SW480 (cell line): ENCODE data around the gene SMIM24.

Experiments
- DNase-seq: peaks from one replicate; pipeline ENCODE4 v3.0.0-alpha.2; 2016; ENCODE audit warnings: low spot score

SMIM24 gene

DNA sequence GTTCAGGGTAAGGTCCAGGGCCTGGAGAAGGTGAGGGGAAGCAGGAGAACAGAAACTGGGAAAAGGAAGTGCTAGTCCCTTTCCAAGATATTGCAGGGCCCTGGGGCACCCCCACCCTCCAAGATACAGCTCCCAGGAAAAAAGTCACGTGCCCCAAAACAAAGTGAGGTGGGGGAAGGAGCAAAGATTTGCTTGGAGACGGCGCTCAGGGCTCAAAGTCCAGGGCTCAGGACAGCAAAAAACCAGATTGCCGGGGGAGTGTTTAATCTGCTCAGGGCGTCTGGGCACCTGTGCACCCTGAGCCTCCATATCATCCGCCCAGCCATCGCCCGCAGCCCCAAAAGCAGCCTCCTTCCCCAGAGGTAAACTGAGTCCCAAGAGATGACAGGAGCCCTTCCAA lies 6.3 kb downstream of the SMIM24 start:
- no peak for DNase-seq

DNA sequence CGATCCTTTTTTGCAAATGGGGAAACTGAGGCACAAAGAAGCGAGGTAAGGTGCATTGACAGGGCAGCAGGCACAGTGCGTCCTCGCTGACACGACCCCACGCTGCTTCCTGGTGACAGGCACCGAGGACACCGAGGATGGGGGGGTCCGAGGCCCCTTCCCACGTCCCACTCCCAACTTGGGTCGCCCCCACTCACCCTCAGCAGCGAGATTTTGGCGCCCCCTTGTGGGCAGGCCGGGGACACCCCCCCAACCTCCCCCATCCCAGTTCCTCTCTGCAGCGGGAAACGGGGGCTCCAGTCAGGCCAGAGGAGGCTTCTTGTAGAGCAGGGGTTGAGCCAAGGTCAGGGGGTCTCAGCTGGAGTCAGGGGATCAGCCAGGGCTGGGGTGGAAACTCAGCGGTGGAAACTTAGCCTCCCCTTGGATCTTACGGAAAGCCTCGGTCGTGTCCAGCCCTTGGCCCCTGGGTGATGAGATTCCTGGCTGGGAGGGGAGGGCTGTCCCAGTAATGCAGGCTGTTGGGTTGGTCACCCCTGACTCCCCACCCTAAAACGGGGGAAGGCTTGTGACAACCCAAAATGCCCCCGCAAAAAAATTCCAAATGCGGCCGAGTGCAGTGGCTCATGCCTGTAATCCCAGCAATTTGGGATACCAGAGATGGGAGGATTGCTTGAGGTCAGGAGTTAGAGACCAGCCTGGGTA lies 8.2 kb downstream of the SMIM24 start:
- no peak for DNase-seq

DNA sequence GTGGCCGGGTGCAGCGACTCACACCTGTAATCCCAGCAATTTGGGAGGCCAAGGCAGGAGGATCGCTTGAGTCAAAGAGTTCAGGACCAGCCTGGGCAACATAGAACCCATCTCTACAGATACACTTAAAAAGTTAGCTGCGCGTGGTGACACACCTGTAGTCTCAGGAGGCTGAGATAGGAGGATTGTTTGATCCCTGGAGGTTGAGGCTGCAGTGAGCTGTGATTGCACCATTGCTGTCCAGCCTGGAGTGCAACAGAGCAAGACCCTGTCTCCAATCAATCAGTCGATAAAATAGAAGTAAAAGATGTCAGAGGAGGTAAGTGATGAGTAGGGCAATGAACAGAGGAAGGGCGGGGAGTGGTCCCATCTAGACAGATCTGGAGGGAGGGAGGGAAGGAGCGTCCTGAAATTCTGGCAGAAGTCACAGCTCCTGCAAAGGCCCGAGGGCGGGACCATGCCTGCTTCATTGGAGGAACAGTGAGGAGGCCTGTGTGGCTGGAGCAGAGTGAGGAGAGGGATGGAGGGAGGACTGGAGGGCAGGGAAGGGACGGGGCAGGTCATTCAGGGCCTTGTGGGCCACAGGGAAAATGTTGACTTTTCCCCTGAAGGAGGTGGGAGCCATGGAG lies 9.7 kb downstream of the SMIM24 start:
- no peak for DNase-seq

DNA sequence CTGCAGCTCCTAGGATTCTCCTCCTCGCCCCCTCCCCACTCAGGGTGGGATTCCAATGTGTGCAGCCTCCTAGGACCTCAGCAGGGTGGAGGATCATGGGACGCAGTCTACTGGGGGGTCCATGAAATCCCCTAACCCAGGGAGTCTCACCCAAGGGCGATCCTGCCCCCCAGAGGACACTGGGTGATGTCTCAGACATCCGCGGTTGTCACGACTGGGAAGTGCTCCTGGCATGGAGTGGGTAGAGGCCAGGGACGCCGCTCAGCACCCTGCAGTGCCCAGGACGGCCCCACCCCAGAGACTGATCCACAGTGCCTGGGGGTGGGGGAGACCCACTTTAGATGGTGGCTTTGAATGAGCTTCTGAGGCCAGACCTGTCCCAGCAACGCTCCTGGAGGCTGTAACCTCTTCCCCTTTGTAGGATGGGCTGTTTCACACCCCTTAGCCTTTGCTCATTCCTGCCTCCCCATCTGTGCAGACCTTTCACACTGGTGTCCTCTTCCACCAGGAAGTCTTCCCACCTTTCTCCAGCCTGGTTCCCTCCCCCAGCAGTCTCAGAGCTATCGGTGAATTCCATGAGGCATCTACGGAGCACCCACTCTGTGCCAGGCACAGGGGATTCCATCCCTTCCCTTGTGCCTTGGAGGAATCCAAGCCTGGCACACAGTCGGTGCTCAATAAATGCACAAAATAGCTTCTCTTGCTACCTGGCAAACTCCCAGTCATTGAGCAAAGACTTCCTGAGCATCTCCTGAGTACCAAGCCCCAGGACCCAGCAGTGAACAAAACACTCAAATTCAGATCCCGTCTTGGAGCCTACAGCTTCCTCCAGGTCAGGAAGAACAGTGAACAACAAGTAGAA lies 10.5 kb downstream of the SMIM24 start:
- no peak for DNase-seq

DNA sequence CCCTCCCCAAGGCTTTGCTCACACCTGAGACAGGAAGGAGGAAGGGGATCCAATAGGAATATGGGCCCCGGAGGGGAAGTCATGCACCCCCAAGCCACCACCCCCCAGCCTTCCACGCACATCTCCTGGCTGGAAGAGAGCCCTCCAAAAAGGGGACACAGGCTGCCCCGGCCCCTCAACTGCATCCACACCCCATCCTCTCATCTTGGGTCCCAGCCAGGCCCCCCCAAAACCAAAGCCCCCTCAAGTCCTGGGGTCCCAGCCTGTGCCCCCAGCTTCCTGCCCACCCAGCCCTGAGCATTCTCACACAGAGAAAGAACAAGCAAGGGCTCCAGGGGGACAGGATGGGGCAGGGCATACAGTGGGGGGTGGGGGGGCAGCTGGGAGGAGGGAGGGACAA lies 12.1 kb downstream of the SMIM24 start:
- DNase-seq, result no peak

DNA sequence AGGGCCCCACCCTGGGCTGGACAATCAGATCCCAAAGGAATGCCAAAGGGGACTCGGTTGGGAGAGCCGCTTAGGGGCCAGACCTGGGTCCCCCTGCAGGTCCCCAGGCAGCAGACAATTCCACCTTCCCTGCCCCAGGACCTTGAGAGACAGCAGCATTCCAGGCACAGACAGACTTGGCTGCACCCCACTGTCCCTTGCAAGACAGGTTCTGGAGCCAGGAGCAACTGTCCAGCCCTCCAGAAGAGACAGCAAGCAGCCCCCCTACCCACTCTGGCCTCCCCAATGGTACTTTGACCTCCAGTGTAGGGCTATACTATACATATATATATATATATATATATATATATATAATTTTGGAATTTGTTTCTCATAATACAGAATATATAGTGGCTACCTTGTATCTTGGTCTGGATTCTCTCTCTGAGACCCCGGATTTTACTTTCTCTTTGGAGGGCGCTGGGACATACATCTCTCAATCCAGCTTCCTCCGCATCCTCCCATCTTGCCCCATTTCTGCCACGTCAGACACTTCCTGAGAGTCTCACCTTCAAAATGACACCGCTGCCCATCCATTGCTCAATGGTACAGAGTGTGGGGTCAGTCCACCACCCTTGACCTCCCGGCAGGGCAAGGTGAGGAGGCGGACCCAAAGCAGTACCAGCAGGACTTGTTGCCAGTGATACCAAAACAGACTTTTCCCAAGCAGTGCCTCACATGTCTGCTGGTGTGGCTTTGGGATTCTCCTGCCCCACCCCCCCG lies 12.7 kb downstream of the SMIM24 start:
- no peak for DNase-seq

DNA sequence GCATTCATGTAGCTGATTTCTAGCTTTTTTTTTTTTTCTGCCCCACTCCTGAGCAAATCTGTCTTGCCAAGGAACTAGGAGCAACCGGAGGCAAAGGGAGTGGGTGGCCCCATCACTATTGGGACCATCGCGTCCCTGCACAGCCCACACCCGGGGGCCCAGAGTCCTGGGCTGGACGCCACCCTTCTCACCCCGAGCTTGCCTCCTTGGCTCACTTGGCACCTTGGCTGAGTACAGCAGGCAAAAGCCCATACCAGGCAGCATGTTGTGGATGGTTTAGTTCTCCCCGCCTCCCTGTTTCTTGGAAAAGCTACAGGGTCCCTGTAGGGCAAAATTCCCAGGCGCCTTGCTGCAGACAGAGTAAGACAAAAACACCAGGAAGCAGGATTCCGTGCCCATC lies 13.7 kb downstream of the SMIM24 start:
- DNase-seq, result no peak

DNA sequence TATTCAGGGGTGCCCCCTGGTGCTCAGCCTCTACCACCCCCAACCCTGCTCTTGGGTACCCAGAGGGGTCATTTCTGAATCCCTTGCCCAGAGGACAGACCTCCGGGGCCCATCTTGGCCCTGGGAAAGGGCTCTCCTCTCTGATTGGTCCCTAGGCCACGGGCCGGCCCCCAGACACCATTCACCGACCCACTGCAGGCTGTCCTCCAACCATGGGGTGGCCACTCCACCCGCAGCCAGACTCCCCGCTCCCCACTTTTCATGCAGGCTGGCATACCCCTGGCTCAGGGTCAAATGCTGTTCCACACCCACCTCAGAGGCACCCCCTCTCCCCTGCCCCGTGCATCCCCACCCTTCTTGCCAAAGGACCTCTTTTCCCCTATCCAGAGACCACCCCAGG lies 14.8 kb downstream of the SMIM24 start:
- no peak for DNase-seq

DNA sequence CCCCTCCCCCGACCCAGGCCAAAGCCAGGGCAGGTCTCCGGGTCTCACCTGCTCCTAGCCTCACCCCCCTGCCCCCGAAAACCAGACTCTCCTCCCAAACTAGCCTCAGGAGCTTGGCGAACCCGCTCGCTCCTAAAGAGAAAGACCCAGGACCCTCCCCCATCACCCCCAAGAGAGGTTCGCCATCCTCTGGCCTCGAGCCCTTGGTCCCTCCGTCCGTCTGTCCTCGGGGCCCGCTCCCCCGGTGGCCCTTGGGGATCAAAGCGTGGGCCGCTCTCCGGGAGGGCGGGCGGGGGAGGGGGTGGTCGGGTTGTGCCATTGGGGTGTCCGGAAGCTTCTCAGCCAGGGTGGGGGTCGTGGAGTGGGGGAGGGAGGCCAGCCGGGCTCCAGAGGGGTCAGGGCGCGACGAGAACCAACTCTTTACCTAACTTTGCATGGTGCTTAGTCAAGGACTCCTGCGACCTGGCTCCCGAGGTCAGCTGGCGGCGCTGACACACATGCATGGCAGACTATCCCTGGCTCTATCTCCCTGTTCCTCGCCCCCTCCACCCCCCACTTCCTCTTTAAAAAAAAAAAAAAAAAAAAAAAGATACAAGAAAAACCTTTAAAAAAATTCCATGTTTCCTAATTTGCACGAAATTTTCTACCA lies 15.6 kb downstream of the SMIM24 start:
- no peak for DNase-seq

DNA sequence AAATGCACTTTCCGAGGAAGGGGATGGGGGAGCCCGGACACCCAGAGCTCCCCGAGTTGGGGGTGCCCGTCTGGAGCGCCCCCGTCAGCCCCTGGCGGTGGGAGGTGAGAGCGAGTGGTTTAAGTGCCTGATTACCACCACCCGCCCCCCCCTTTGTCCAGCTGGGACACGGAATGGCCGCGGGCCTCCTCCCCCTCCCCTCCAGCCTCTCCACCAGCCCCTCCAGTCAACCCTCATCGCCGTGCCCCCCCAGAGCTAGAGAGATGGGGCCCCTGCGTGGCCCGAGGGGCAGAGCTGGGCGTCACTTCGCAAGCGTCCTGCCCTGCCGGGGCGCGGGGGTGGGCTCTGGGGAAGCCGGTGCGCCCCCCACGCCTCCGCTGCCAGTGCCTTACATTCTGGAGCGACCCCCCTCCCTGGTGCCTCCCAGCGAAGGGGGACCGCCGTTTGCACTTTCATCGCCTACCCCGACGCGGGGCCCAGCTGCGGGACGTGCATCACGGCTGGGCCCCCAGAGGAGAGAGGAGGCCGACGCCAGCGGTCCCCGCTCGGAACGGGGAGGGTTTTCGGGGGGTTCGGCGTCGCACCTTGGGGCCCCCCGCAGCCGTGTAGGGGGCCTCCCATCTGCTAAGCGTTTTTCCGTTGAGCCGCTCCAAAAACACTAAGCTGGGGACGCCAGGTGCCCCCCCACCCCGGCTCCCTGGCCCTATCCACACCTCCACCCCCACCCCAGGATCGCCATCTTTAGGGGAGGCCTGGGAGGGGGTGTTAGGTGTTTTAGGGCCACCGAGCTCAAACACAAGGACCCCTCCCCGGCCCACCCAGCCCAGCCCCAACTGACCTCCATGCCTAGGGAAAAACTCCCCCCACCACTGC lies 16.4 kb downstream of the SMIM24 start:
- DNase-seq, result no peak

DNA sequence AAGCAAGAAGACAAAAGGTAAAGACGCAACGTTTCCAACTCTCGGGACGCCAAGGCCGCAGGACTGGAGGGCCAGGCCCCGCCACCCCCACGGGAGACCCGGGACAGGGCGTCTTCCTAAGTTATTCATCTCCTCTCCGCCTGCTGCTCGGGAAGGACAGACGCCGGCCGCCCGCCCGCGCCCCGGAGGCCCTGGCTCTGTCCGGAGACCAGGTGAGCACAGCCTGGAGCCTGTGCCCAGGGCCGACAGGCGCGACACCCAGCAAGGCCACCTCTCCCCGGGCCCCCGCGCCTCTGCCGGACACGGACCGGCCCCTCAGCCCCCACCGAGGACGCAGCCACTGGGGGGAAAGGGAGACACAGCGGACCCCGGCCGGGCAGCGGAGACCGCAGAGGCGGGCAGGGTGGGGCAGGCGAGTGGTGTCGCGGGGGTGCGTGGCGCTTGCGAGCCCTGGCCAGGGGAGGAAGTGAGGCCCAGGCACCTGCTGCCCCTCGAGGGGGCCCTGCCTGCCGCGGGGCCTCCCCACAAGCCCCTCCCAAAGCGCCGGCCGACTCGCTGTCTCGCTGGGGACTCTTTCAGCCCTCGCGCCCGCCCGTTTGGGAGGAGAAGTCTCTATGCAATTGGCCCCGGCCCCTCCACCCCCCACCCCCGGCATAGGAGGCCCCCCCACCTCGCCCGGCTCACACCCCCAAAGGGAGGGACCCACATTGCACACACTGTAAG lies 17.2 kb downstream of the SMIM24 start:
- no peak for DNase-seq

DNA sequence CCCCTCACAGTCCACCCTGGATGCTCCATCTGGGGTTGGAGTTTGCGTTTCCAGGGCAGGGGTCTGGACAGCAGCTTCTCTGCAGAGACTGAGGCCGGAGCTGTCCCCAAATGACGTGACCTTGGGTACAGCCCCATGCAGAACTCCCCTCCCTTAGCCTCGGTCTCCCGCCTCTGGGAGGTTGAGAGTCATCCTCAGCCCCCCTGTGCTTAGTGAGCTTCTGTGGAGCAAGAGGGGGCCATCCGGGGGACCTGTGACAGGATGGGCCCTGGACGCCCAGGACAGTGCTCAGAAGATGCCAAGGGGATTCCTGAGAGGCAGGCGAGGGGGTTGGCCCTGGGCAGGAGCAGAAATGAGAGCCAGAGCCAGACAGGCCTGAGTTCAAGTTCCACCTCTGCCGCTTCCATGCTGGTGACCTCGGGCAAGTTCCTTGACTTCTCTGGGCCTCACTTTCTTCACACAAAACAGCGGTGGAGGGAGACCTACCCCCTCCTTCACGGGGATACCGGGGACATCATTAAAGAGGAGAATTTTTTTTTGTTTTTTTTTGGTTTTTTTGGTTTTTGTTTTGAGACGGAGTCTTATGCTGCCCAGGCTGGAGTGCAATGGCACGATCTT lies 20.3 kb downstream of the SMIM24 start:
- no peak for DNase-seq

DNA sequence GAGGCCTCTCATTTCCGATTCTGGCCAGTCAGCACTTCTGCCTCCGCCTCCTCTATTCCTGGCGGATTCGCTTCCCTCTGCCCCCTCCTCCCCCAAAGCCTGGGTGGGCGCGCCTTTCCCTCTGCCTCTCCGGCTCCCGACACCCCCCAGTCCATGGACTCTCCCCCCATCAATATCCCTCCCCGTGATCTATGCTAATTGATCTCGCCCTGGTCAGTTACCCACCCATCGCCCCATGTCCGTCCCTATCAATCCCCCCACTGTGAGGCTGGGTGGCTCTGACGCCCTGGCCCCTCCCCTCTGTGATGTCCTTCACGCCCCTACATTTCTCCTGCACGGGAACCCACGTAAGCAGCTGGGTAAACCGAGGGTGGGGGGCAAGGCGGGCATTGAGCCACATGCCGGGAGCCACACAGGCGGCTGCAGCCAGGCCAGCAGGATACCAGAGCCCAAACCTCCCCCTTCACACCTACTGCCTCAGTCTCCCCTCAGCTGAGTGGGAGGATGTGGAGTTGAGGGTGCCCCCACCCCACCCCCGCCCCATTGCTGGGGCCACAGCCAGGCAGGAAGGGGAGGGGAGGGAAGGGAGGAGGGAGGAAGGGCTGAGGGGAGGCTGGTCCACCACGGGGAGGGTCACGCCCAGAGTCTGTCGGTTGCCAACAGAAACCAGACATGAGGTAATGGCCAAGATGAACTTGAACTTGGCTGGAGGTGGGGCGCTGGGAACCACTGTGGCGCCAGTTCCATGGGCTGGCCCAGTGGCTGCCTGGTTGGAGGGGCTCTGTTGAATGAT lies 21.0 kb downstream of the SMIM24 start:
- DNase-seq, result no peak

DNA sequence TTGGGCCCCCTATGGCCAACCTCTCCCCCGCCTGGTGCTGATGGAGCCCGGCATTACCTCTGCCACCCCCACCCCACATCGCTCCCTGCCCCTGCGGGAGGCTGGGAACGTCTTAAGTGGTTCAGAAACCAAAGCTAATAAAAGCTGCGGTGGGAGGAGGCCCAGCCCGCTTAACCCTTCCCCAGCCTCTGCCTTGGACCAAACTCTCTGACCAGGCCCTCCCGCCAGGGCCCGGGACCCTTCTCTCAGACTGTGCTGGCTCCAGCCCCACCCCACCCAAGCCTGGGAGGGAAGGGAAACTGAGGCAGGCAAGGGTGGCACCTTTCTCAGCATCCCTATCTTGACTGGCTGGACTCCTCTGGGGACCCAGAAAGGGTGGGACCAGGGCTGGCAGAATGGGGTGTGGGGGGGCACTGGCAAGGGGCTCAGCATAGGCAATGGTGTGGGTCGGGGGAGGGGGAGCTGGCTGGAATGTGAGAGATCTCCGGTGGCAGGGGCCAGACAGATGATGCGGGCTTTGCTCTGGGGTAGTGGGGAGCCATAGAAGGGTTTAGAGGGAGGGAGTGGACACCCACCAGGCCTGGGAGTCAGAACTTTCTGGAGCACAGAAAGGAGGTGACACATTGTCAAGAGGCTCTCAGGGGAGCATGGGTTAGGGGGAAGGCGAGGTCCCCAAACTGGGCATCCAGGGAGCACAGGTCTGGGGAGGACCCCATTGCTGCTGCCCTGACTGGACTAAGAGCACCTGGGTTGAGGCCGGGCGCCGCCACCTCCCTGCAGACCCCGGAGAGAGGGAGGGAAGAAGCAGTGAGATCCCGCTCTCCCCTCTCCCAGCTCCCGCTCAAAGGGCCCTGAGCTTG lies 21.9 kb downstream of the SMIM24 start:
- no peak for DNase-seq

DNA sequence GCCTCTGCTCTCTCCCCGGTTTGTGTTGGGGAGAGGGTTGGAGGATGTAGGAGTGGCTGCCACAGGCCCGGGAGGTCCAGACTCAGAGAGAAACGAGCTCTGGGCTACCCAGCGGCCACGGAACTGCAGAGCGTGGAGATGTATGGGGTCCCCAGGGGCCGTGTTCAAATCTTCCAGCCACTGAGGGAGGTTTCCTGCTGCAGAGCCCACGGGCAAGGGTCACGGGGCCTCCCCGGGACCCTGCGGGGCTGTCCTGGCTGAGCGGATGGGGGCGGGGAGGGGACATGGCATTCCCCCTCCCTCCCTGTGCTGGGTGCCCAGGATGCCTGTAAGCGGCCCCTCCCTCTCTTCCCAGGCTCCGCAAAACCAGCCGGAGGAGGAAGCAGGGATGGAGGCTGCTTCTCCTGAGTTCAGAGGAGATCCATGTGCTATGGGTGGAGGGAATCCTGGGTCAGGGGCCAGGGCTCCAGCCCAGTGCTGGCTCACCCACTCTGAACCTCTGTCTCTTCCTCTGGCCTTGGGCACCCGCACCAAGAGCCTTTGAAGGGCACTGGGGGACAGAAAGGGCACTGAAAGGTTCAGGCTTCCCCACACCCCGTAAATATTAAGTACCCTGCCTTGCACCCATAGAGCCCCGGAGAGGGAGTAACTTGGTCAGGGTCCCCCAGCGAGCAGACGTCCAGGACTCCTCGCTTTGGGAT lies 22.6 kb downstream of the SMIM24 start:
- DNase-seq, result no peak

DNA sequence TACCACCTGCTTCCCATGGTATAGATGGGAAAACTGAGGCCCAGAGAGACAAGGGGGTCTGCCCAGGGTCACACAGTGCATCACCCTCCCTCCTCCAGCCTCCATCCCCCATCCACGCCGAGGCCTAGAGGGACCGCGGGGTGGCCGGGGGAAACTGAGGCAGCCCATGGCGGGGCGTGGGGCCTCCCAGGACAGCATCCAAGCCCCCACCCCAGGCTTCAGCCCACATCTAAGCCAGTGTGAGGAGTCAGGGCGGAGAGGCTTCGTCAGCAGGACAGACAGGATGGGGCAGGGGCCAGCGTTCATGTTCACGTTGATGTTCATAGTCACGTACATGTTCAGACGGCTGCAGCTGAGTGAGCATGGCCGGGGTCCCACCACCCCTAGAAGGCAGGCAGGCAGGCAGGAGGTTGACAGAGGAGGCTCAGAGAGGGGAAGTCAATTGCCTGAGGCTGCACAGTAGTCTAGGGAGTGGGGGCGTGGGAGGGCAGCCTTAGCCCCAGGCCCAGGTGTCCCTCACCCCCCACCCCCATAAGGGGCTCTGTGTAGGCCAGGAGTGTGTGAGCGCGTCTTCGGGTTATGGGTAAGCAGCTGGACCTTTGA lies 23.3 kb downstream of the SMIM24 start:
- DNase-seq, result no peak
